Neural crest cell (in vitro differentiated cells): ENCODE data around the gene NAA15. TPM values are rescaled to one million over a fixed set of nuclear protein-coding genes. Genes with fewer than 3 reads are reported as not detected.

Experiments used
- DNase-seq: peaks from one replicate; pipeline ENCODE4 v3.0.0; 2021; ENCODE audit warnings: low read depth, mixed read lengths, low spot score
- H3K27ac Mint-ChIP-seq: one replicate; pipeline ENCODE4 v1.8.0; 2021; ENCODE audit warnings: mild to moderate bottlenecking, mixed read lengths; ENCODE audit not compliant: unreplicated experiment
- H3K27me3 Mint-ChIP-seq: 2 replicates; pipeline ENCODE4 v1.8.0; 2021; ENCODE audit warnings: low read depth, mild to moderate bottlenecking, mixed read lengths
- H3K36me3 Mint-ChIP-seq: 2 replicates; pipeline ENCODE4 v1.8.0; 2021; ENCODE audit warnings: low read depth, mild to moderate bottlenecking, mixed read lengths
- H3K4me1 Mint-ChIP-seq: 2 replicates; pipeline ENCODE4 v1.8.0; 2021; ENCODE audit warnings: mixed read lengths
- H3K4me3 Mint-ChIP-seq: one replicate; pipeline ENCODE4 v1.8.0; 2021; ENCODE audit warnings: mild to moderate bottlenecking, mixed read lengths
- H3K9me3 Mint-ChIP-seq: 2 replicates; pipeline ENCODE4 v1.8.0; 2021; ENCODE audit warnings: mixed read lengths
- total RNA-seq: library from RNA; stranded (reverse); gene quantifications from 2 replicates; pipeline ENCODE4 v1.2.1, GENCODE V29; 2021
- TF ChIP-seq, protein P1 (sequence below): fragments of 200-600 bp; sonication (generic); conservative IDR thresholded peaks from 2 replicates; pipeline ENCODE4 v1.5.0; 2021; ENCODE audit warnings: antibody characterized with exemption, mild to moderate bottlenecking

NAA15 gene
- total RNA-seq, 1 donor from 2014 or later, result 81.9 TPM

DNA sequence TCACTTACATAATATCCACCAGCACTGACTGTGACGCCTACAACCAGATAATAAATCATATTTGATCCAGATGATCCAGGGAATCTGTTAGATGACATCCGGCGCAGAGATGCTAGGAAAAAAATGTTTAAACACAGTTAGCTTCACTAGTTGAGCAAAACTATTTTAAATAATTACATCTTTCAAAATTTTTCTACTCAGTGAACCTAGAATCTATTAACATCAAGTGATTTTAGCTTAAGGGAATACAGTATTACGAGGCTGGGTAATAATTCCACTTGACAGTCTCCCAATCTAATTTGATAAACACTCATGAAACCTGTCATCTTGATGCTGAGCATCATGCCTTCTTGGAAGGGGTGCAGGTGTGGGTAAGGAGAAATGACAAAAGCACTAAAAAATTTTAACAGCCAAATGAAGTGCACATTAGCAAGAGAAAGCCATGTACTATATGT lies 26.0 kb upstream of the NAA15 start:
- no peaks in the 10 kb centered on the region for H3K9me3 Mint-ChIP-seq
- H3K27me3 Mint-ChIP-seq, result peaks cover 38% of the 10 kb centered on the region
- H3K4me1 Mint-ChIP-seq, result peaks cover 12% of the 10 kb centered on the region
- TF ChIP-seq, protein P1, sequence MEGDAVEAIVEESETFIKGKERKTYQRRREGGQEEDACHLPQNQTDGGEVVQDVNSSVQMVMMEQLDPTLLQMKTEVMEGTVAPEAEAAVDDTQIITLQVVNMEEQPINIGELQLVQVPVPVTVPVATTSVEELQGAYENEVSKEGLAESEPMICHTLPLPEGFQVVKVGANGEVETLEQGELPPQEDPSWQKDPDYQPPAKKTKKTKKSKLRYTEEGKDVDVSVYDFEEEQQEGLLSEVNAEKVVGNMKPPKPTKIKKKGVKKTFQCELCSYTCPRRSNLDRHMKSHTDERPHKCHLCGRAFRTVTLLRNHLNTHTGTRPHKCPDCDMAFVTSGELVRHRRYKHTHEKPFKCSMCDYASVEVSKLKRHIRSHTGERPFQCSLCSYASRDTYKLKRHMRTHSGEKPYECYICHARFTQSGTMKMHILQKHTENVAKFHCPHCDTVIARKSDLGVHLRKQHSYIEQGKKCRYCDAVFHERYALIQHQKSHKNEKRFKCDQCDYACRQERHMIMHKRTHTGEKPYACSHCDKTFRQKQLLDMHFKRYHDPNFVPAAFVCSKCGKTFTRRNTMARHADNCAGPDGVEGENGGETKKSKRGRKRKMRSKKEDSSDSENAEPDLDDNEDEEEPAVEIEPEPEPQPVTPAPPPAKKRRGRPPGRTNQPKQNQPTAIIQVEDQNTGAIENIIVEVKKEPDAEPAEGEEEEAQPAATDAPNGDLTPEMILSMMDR, result no peak
- no peak overlapping the region for H3K4me3 Mint-ChIP-seq
- no peak overlapping the region for H3K27ac Mint-ChIP-seq
- DNase-seq, result no peak
- H3K36me3 Mint-ChIP-seq, result no peaks in the 10 kb centered on the region

DNA sequence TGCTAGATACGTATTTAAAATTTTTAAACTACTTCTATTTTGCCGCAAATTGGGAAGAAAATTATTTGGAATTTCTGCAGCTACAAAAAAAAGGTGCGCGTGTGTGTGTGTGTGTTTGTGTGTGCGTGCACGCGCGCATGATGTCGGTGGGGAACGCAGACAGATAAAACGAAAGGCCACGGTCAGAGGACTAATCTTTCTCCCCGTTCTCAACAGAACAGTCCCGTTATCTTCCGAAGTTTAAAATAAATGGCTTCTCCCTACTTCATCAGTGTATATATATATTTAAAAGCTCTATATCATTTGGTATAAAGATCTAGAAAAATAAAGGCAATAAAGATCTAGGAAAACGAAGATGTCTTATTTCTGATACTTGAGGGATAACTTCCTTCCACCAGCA lies 22.8 kb upstream of the NAA15 start:
- peak overlapping the region; percentile 88 for H3K4me3 Mint-ChIP-seq
- TF ChIP-seq, protein P1, result no peak
- no peak for DNase-seq
- H3K27ac Mint-ChIP-seq, result no peak overlapping the region
- peaks cover 62% of the 10 kb centered on the region for H3K27me3 Mint-ChIP-seq
- peaks cover 14% of the 10 kb centered on the region for H3K4me1 Mint-ChIP-seq
- H3K36me3 Mint-ChIP-seq, result no peaks in the 10 kb centered on the region
- no peaks in the 10 kb centered on the region for H3K9me3 Mint-ChIP-seq

- Mint-ChIP-seq H3K36me3 (no peaks in the 10 kb centered on the region), H3K27me3 (peaks cover 63% of the 10 kb centered on the region), H3K9me3 (no peaks in the 10 kb centered on the region), H3K27ac (no peak overlapping the region), H3K4me1 (peaks cover 14% of the 10 kb centered on the region), H3K4me3 (peak overlapping the region; percentile 88)
- TF ChIP-seq, protein P1, result no peak
- DNase-seq, result no peak
These were observed 22.2 kb upstream of the NAA15 start for GRCh38 chr4:139278912-139279759.

DNA sequence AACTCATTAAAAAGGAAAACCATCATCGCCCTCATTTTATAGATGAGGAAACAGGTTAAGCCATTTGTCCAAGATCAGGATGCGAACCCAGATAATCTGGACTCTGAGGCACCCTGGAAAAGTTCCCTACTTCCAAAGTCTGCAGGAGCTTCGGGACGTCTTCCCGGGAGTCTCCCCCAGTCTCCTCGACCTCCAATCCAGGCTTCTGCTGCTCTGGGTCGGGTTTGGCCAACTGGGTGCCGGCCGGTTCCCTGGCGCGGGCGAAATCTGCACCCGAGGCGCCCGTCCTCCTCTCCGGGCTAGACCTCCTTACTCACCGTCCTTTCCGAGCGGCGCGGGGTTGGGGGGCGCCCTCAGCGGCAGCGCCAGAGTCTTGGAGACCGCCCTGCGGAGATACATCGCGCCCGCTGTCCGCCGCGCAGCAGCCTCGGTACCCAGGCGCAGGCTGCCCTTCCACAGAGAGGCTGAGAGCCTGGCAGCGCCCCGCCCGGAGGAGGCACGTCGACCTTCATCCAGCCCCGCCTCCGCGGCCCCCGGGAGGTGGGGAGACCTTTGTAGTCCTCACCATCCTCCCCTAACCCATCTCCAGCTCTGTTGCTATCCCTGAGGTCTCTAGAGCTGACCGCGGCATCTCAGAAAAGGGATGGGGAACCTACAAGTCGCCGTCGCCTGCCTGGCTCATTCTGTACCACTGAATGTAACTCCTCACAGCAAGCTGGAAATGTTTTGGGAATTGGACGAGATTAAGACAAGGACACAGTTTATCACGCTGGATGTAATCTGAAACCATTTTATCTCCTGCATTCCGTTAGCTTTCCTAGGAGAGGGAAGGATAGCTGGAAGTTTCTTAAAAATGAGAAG lies 21.3 kb upstream of the NAA15 start, which contains the start of gene MGARP:
Gene MGARP (minus strand): TSS at position 466 of the 861 bp plus-strand sequence. CDS start 67 bp downstream, at position 399.
- peaks cover 14% of the 10 kb centered on the region for H3K4me1 Mint-ChIP-seq
- peak; percentile 26 for DNase-seq
- no peak within 1 kb of the TSS for H3K27ac Mint-ChIP-seq
- H3K36me3 Mint-ChIP-seq, result no peaks in the 10 kb centered on the region
- peaks cover 4% of the 10 kb centered on the region for H3K9me3 Mint-ChIP-seq
- H3K27me3 Mint-ChIP-seq, result peaks cover 63% of the 10 kb centered on the region
- TF ChIP-seq, protein P1, result no peak
- H3K4me3 Mint-ChIP-seq, result peak within 1 kb of the TSS; percentile 88

DNA sequence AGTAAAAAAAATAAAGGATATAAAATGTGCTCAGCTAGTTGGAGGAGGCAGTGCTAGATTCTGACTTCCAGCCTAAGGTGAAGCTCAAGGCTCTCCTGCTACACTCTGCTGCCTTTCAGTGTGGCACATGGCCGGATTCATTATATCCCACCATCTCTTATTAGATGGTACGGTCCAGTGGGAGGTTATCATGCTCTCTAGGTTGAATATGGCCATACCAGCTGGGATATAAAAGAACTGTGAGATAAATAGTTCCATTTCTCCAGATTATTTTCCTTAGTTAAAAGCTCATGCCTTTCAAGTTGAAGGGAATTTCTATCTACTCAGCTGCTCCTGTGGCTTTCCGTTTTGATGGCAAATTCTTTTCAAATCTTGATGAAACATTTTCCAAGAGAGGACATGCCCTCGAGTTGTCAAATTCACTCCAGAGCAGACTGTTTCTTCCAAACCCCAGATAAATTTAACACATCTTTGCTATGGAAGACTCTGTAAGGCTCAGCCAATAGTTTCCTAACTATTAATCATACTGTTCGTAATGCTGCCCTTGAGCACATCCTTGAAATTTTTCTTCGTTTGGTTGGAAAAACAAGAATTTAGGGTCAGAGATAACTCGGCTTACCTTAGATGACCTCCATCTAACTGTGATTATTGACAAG lies 19.1 kb upstream of the NAA15 start:
- H3K36me3 Mint-ChIP-seq, result no peaks in the 10 kb centered on the region
- H3K4me1 Mint-ChIP-seq, result peaks cover 14% of the 10 kb centered on the region
- H3K27ac Mint-ChIP-seq, result no peak overlapping the region
- TF ChIP-seq, protein P1, result no peak
- H3K9me3 Mint-ChIP-seq, result peaks cover 4% of the 10 kb centered on the region
- no peak for DNase-seq
- no peak overlapping the region for H3K4me3 Mint-ChIP-seq
- H3K27me3 Mint-ChIP-seq, result peaks cover 55% of the 10 kb centered on the region
